Hematopoietic multipotent progenitor cell (in vitro differentiated cells): ENCODE measurements around the gene ZBTB11. TPM values are rescaled to one million over a fixed set of nuclear protein-coding genes. Genes with fewer than 3 reads are reported as not detected.
"Not testable (repeated sequence)": the region's sequence is repeated elsewhere in the genome, so short reads cannot be mapped to it uniquely, and the experiment has no call there.

ENCODE experiments used
- DNase-seq, 3 donors: peaks; one replicate each; pipeline ENCODE4 v3.0.0-alpha.2; 2011 to 2015; ENCODE audit warnings: low read depth in 2 of 3, low spot score in 2 of 3
- total RNA-seq: library from RNA; depleted of rRNA; stranded (reverse); fragments of >200 nt; gene quantifications from one replicate; pipeline ENCODE4 v1.2.3, GENCODE V29; 2012

Gene ZBTB11
- total RNA-seq, 1 donor, result 27.7 TPM

GRCh38 chr3:101646726-101647125 lies 30.2 kb downstream of the ZBTB11 start:
- DNase-seq, result no peak

- DNase-seq, result peak in 2 of 3 donors; percentile 37 to 42
Measured at GRCh38 chr3:101643861-101644613, 32.9 kb downstream of the ZBTB11 start.

- DNase-seq, result no peak
Measured at GRCh38 chr3:101643009-101643844, 33.7 kb downstream of the ZBTB11 start.

- no peak for DNase-seq
Measured at GRCh38 chr3:101642441-101642840, 34.5 kb downstream of the ZBTB11 start.

- not testable (repeated sequence) for DNase-seq
Measured at GRCh38 chr3:101641397-101642115, 35.4 kb downstream of the ZBTB11 start.

- DNase-seq, result no peak
Measured at GRCh38 chr3:101640256-101640655, 36.7 kb downstream of the ZBTB11 start.

- no peak for DNase-seq
Measured at GRCh38 chr3:101639280-101639963, 37.5 kb downstream of the ZBTB11 start.

GRCh38 chr3:101638261-101638745 lies 38.6 kb downstream of the ZBTB11 start:
- peak in 1 of 3 donors; percentile 9 for DNase-seq

- DNase-seq, result no peak
Measured at GRCh38 chr3:101637451-101637850, 39.5 kb downstream of the ZBTB11 start.

GRCh38 chr3:101635954-101636798 lies 40.8 kb downstream of the ZBTB11 start:
- DNase-seq, result peak; percentile 14 to 84 (median 60)

GRCh38 chr3:101635345-101635744 lies 41.6 kb downstream of the ZBTB11 start:
- no peak for DNase-seq

GRCh38 chr3:101634591-101635196 lies 42.2 kb downstream of the ZBTB11 start:
- no peak for DNase-seq

- DNase-seq, result no peak
Measured at GRCh38 chr3:101633186-101633585, 43.7 kb downstream of the ZBTB11 start.

- DNase-seq, result no peak
Measured at GRCh38 chr3:101632586-101632985, 44.3 kb downstream of the ZBTB11 start.

GRCh38 chr3:101631959-101632358 lies 45.0 kb downstream of the ZBTB11 start:
- DNase-seq, result not testable (repeated sequence)

- no peak for DNase-seq
Measured at GRCh38 chr3:101631098-101631796, 45.7 kb downstream of the ZBTB11 start.

GRCh38 chr3:101629219-101629618 lies 47.7 kb downstream of the ZBTB11 start:
- no peak for DNase-seq

- no peak for DNase-seq
Measured at GRCh38 chr3:101625879-101626278, 51.1 kb downstream of the ZBTB11 start.
